LNCaP clone FGC (cell line): ENCODE data around the gene CAMK2D.

ENCODE experiments used
- DNase-seq: peaks from one replicate; pipeline ENCODE4 v3.0.0-alpha.2; 2011; ENCODE audit warnings: low read depth
- H3K4me3 ChIP-seq: 2 replicates; pipeline ENCODE4 v1.5.1; 2011; ENCODE audit warnings: mild to moderate bottlenecking, low read depth, low read length, control low read depth
- TF ChIP-seq, protein P1 (sequence below): IDR thresholded peaks from 2 replicates; pipeline ENCODE4 v1.5.1; 2012; ENCODE audit warnings: mild to moderate bottlenecking; ENCODE audit not compliant: control insufficient read depth, insufficient read depth; ENCODE audit errors: extremely low read depth

The CAMK2D gene

DNA sequence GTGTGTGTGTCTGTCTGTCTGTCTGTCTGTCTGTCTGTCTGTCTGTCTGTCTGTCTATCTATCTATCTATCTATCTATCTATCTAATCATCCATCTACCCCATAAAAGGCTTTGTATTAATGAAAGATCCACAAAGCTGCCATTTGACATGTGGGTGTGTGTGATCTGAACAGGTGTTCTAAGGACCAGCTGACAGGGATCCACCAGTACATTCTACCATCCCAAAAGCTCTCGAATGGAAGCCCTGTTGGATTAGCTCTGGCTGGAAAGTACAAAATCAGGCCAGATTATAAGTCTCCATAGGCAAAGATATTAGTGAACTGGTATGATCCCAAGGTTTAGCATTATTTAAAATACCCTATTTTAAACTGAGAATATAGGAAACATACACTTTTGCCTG lies 299.3 kb downstream of the CAMK2D start:
- DNase-seq: no peak
- H3K4me3 ChIP-seq: no peak overlapping the region
- TF ChIP-seq, protein P1, sequence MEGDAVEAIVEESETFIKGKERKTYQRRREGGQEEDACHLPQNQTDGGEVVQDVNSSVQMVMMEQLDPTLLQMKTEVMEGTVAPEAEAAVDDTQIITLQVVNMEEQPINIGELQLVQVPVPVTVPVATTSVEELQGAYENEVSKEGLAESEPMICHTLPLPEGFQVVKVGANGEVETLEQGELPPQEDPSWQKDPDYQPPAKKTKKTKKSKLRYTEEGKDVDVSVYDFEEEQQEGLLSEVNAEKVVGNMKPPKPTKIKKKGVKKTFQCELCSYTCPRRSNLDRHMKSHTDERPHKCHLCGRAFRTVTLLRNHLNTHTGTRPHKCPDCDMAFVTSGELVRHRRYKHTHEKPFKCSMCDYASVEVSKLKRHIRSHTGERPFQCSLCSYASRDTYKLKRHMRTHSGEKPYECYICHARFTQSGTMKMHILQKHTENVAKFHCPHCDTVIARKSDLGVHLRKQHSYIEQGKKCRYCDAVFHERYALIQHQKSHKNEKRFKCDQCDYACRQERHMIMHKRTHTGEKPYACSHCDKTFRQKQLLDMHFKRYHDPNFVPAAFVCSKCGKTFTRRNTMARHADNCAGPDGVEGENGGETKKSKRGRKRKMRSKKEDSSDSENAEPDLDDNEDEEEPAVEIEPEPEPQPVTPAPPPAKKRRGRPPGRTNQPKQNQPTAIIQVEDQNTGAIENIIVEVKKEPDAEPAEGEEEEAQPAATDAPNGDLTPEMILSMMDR: no peak

DNA sequence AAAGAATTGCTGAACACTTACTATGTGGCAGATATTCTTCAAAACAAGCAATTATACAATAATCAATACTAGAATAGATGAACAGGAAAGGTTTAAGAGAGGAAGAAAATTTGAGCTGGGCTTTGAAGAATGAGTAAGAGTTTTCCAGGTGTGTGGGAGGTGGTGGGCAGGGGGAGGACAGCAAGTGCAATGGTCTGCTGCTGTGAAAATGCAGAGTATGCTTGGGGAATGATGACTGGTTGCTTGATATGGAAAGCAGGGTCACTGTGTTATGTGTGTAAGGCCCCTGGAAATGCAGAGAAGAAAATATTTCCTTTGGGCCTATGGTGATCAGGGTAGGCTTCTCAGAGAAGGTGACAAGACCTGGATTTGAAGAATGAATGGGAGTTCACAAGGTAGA lies 300.3 kb downstream of the CAMK2D start:
- H3K4me3 ChIP-seq: no peak overlapping the region
- DNase-seq: no peak
- TF ChIP-seq, protein P1: no peak

DNA sequence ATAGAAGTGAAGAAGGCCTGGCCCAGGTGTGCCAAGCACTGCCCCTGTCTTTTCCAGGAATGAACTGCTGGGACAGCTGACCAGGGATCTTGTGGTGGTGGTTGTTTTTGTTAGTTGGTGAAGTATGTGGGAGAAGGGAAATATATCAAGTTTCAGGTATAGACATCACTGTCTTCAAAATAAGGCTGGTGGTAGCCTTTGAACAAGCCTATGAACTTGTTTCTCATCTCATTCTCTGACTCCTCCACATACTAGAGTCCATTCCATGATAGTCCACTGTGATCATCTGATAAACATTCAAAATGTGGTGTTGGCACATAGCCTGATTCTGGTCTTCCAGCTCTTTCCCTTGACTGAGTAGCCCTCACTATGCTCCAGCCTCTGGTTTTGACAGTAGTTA lies 303.7 kb downstream of the CAMK2D start:
- no peak for DNase-seq
- H3K4me3 ChIP-seq: no peak overlapping the region
- TF ChIP-seq, protein P1: no peak

DNA sequence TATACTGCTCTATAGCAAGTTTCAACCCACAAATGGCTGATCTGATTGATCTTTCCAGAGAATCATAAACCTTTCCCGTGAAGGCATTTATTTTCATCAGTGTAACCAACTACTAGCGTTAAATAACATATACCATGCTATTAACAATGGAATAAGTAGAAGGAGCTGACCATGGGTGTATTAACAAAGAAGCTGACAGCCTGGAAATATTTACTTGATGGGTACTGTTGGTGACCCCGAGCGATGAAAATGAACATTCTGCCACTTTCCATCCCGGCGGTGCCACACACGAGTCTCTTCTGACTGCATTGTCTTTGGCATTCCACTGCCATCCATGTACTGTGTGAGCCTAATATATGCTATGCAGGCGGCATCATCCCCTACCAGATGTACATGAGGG lies 304.4 kb downstream of the CAMK2D start:
- TF ChIP-seq, protein P1: no peak
- DNase-seq: no peak
- no peak overlapping the region for H3K4me3 ChIP-seq

DNA sequence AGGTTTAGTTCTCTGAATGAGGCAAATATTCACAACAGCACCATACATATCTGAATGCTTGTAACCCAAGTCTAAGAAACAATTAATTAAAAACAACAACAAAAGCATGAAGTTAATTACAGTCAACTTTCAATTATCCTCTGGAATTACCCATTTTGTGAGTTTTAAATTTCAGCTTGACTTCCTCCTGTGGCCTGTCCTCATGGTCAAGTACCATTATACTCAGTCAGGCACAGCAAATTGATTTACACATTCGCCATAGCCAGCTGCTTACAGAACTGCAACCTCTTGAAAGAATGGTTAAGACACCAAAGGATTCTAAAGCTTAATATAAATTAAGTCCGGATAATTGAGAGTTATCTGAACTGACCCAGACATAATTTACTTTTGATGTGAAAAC lies 306.5 kb downstream of the CAMK2D start:
- no peak overlapping the region for H3K4me3 ChIP-seq
- no peak for DNase-seq
- TF ChIP-seq, protein P1: no peak

DNA sequence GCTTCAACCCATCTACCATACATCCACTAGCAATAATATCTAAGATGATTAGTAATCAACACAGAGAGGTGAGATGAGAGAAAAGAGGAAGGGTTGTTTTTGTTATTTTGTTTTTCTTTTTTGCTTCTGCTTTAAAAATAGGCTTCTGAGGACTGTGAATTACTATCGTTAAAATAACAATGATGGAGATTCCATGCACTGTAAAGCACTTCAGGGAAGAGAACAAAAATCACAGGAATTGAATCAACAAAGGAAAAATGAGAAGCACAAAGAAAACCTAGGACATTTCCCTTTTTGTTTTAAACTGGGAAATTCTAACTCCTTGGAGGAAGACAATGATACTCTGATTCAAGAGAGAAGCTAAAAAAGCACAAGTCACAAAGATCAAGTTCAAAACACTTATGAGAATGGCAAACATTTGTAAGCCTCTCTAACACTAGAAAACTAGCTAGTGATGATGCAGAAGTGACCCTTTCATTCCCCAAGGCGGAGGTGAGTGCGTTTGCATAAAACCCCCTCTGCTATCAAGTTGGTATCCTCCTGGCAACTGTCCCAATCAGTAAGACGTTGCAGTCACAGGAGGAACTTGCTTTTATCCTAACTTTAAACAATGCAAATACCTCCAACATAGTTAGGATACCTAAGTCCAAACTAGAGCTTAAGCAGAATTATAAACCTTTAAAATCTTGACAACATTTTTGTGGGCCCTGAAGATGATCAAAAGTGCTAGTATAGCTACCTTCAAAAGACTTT lies 308.5 kb downstream of the CAMK2D start:
- TF ChIP-seq, protein P1: no peak
- peak; percentile 27 for DNase-seq
- H3K4me3 ChIP-seq: no peak overlapping the region

DNA sequence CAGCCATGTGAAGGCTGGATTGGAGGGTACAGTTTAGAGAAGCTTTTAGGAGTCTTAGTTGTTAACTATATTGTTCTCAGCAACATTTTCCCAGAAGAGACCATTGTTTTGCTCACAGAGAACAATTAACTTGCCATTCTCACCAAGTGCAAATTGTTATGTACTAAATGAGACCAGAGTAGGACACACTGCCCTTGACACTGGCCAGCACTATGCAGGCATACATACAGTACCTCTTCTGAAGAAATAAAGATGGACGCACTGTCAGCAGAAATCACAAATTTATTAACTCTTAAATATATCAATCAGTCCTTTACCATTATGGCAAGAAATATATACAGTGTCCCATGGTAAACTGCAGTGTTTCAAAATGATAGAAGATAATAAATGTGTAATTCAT lies 309.4 kb downstream of the CAMK2D start:
- DNase-seq: no peak
- TF ChIP-seq, protein P1: no peak
- H3K4me3 ChIP-seq: no peak overlapping the region
